ENCODE results near the gene PXDN.

Gene PXDN

GRCh38 chr2:1756456-1756855 is 12.1 kb upstream of the PXDN start:
- Mint-ChIP-seq H3K9me3 (peaks cover 62% of the 10 kb centered on the region), H3K4me1 (peaks cover 7% of the 10 kb centered on the region), H3K4me3 (no peak overlapping the region), H3K27ac (peak overlapping the region; percentile 51), H3K27me3 (ENCODE audit: low read depth, poor library complexity) (peaks cover 20% of the 10 kb centered on the region), H3K36me3 (ENCODE audit: low read depth) (peaks cover 5% of the 10 kb centered on the region)
- TF ChIP-seq CTCF (IDR thresholded peaks at IDR 0.05) = no peak
- DNase-seq = no peak

- Mint-ChIP-seq H3K9me3 (peaks cover 56% of the 10 kb centered on the region), H3K27me3 (ENCODE audit: low read depth, poor library complexity) (peaks cover 23% of the 10 kb centered on the region), H3K4me1 (peaks cover 15% of the 10 kb centered on the region), H3K4me3 (no peak overlapping the region), H3K27ac (no peak overlapping the region), H3K36me3 (ENCODE audit: low read depth) (peaks cover 5% of the 10 kb centered on the region)
- TF ChIP-seq CTCF (IDR thresholded peaks at IDR 0.05) = no peak
- no peak for DNase-seq
Measured at GRCh38 chr2:1755436-1756191, 11.3 kb upstream of the PXDN start.

- DNase-seq = no peak
- no peak overlapping the region for H3K4me3 Mint-ChIP-seq
- H3K4me1 Mint-ChIP-seq = peaks cover 15% of the 10 kb centered on the region
- peaks cover 5% of the 10 kb centered on the region for H3K36me3 Mint-ChIP-seq (ENCODE audit: low read depth)
- no peak overlapping the region for H3K27ac Mint-ChIP-seq
- peaks cover 48% of the 10 kb centered on the region for H3K9me3 Mint-ChIP-seq
- TF ChIP-seq CTCF (IDR thresholded peaks at IDR 0.05) = no peak
- peaks cover 23% of the 10 kb centered on the region for H3K27me3 Mint-ChIP-seq (ENCODE audit: low read depth, poor library complexity)
Measured at GRCh38 chr2:1754461-1755170, 10.3 kb upstream of the PXDN start.

GRCh38 chr2:1754046-1754445 is 9.7 kb upstream of the PXDN start:
- Mint-ChIP-seq H3K27ac (no peak overlapping the region), H3K4me3 (no peak overlapping the region), H3K36me3 (ENCODE audit: low read depth) (peaks cover 5% of the 10 kb centered on the region), H3K4me1 (peaks cover 19% of the 10 kb centered on the region), H3K27me3 (ENCODE audit: low read depth, poor library complexity) (peaks cover 22% of the 10 kb centered on the region), H3K9me3 (peaks cover 46% of the 10 kb centered on the region)
- no peak for DNase-seq
- no peak for TF ChIP-seq CTCF (IDR thresholded peaks at IDR 0.05)

GRCh38 chr2:1752751-1753150 is 8.4 kb upstream of the PXDN start:
- Mint-ChIP-seq H3K4me1 (peaks cover 28% of the 10 kb centered on the region), H3K36me3 (ENCODE audit: low read depth) (peaks cover 5% of the 10 kb centered on the region), H3K27ac (no peak overlapping the region), H3K9me3 (peaks cover 35% of the 10 kb centered on the region), H3K4me3 (no peak overlapping the region), H3K27me3 (ENCODE audit: low read depth, poor library complexity) (peaks cover 15% of the 10 kb centered on the region)
- DNase-seq = no peak
- no peak for TF ChIP-seq CTCF (IDR thresholded peaks at IDR 0.05)
